Heart left ventricle (tissue), 13 donors: Measurements from ENCODE around the gene RAG2.

Experiments used
- CTCF ChIP-seq, 12 donors: fragments of 200-600 bp; sonication (generic) in 4 of 12; IDR thresholded peaks; one replicate each; pipeline versions ENCODE4 v1.5.0 to v1.8.0; 2018 to 2022; ENCODE audit warnings: antibody characterized with exemption in 12 of 12, mild to moderate bottlenecking in 5 of 12
- POLR2A ChIP-seq, 2 donors: fragments of 450-650 bp; IDR thresholded peaks; one replicate each; pipeline ENCODE4 v1.6.1; 2017; ENCODE audit warnings: antibody characterized with exemption in 2 of 2, mild to moderate bottlenecking in 2 of 2, moderate library complexity in 2 of 2
- donor health status: ischemic (EF 13 %, LVEDD 7.1; RV severe dilation, severe dysfunction).
- donor health status: DM: no; HTN: yes; CAD: no.
- donor health status: DM: no; HTN: no; CAD: no.
- donor health status: ischemic (EF 25% LVEDD 6.9; RV normal size, moderate dysfunction).
- donor health status: ischemic (EF 25% LVEDD 5.7; RV mildly dilated, moderate dysfunction).
- donor health status: ischemic (EF 35%, LVEDD 5.7; RV mildly dilated, moderate dysfunction).
- donor health status: nonischemic (EF 11% LVEDD 7.7; RV severe dilation, severe dysfunction).
- donor health status: DM: yes; HTN: yes; CAD: no.
- donor health status: PGD.
- donor health status: ischemic (EF 29% LVEDD 5.4; RV normal size, mild dysfunction).
- donor health status: nonischemic (EF 23%, LVEDD 6.1; RV moderate dilation, normal function).

- TF ChIP-seq CTCF (IDR thresholded peaks at IDR 0.05), result no peak
- TF ChIP-seq POLR2A (IDR thresholded peaks at IDR 0.05), result no peak
Measured at GRCh38 chr11:36577859-36578258, 20.2 kb downstream of the RAG2 start.
